Naive B cell (primary cell): ENCODE measurements around the gene ELF1. TPM values are rescaled to one million over a fixed set of nuclear protein-coding genes. Genes with fewer than 3 reads are reported as not detected.

Experiments used
- ATAC-seq, 2 donors: fragments of 150-1000 bp; cut with Tn5 transposase; 2 replicates each; pipeline ENCODE4 v1.10.0; 2021; ENCODE audit warnings: low read depth in 2 of 2, mild to moderate bottlenecking in 2 of 2, moderate library complexity in 2 of 2
- DNase-seq: peaks from one replicate; pipeline ENCODE4 v3.0.0; 2022
- H3K27ac Mint-ChIP-seq, 6 donors: one replicate each; pipeline ENCODE4 v1.8.0; 2020 to 2022; ENCODE audit warnings: mild to moderate bottlenecking in 6 of 6, mixed read lengths in 6 of 6, moderate library complexity in 5 of 6, inconsistent platforms in 2 of 6
- H3K27me3 Mint-ChIP-seq, 3 donors: one replicate each; pipeline ENCODE4 v1.8.0; 2021 to 2022; ENCODE audit warnings: mixed read lengths in 3 of 3, mild to moderate bottlenecking in 1 of 3
- H3K36me3 Mint-ChIP-seq, 2 donors: one replicate each; pipeline ENCODE4 v1.8.0; 2020 to 2022; ENCODE audit warnings: mixed read lengths in 2 of 2, inconsistent platforms in 1 of 2, mild to moderate bottlenecking in 1 of 2
- H3K4me1 Mint-ChIP-seq, 3 donors: one replicate each; pipeline ENCODE4 v1.8.0; 2020 to 2022; ENCODE audit warnings: mixed read lengths in 3 of 3, inconsistent platforms in 1 of 3, mild to moderate bottlenecking in 1 of 3, moderate library complexity in 1 of 3
- H3K4me3 Mint-ChIP-seq, 8 donors: one replicate each; pipeline ENCODE4 v1.8.0; 2020 to 2022; ENCODE audit warnings: mild to moderate bottlenecking in 8 of 8, mixed read lengths in 8 of 8, moderate library complexity in 8 of 8, inconsistent platforms in 2 of 8
- H3K9me3 Mint-ChIP-seq, 7 donors: one replicate each; pipeline ENCODE4 v1.8.0; 2020 to 2022; ENCODE audit warnings: mixed read lengths in 7 of 7, mild to moderate bottlenecking in 5 of 7, inconsistent platforms in 2 of 7, moderate library complexity in 1 of 7
- polyA plus RNA-seq, 6 donors: library from polyadenylated mRNA; unstranded; fragments of 300-500 nt; fragmentation: Illumina TruSeq; gene quantifications; one replicate each; pipeline ENCODE4 v1.2.3, GENCODE V29; 2021; ENCODE audit warnings: low read depth in 6 of 6

The ELF1 gene
- polyA plus RNA-seq, 6 donors from 2014 or later = 127 to 183 (median 144) TPM

GRCh38 chr13:41034382-41034781 is 15.3 kb upstream of the ELF1 start:
- Mint-ChIP-seq H3K36me3 (peaks cover 0 to 6% of the 10 kb centered on the region in 2 donors), H3K27me3 (no peaks in the 10 kb centered on the region), H3K4me3 (no peak overlapping the region), H3K4me1 (peaks cover 16 to 23% (median 21%) of the 10 kb centered on the region in 3 donors), H3K9me3 (no peaks in the 10 kb centered on the region), H3K27ac (peak overlapping the region in 1 of 6 donors; percentile 2)
- DNase-seq = no peak
- ATAC-seq = no peak

GRCh38 chr13:41032691-41033376 is 13.7 kb upstream of the ELF1 start:
- no peak overlapping the region for H3K4me3 Mint-ChIP-seq

GRCh38 chr13:41029629-41030028 is 10.5 kb upstream of the ELF1 start:
- DNase-seq = no peak
- Mint-ChIP-seq H3K27me3 (no peaks in the 10 kb centered on the region), H3K4me1 (peaks cover 21 to 28% (median 24%) of the 10 kb centered on the region in 3 donors), H3K36me3 (peaks cover 0 to 6% of the 10 kb centered on the region in 2 donors), H3K9me3 (no peaks in the 10 kb centered on the region), H3K27ac (no peak overlapping the region), H3K4me3 (no peak overlapping the region)
- ATAC-seq = no peak

More at GRCh38 chr13:41032691-41033376, 13.7 kb upstream of the ELF1 start:
- no peaks in the 10 kb centered on the region for H3K9me3 Mint-ChIP-seq
- no peak for DNase-seq
- peaks cover 0 to 6% of the 10 kb centered on the region in 2 donors for H3K36me3 Mint-ChIP-seq
- peak overlapping the region in 2 of 6 donors; percentile 49 to 73 for H3K27ac Mint-ChIP-seq
- peaks cover 16 to 23% (median 21%) of the 10 kb centered on the region in 3 donors for H3K4me1 Mint-ChIP-seq
- peak; percentile 48 to 64 for ATAC-seq
- no peaks in the 10 kb centered on the region for H3K27me3 Mint-ChIP-seq

GRCh38 chr13:41028051-41028450 is 8.9 kb upstream of the ELF1 start:
- H3K4me1 Mint-ChIP-seq = peaks cover 17 to 26% (median 20%) of the 10 kb centered on the region in 3 donors
- ATAC-seq (no peak), DNase-seq (no peak)
- H3K27me3 Mint-ChIP-seq = no peaks in the 10 kb centered on the region
- H3K36me3 Mint-ChIP-seq = peaks cover 0 to 6% of the 10 kb centered on the region in 2 donors
- no peaks in the 10 kb centered on the region for H3K9me3 Mint-ChIP-seq
- H3K27ac Mint-ChIP-seq = no peak overlapping the region
- no peak overlapping the region for H3K4me3 Mint-ChIP-seq

GRCh38 chr13:41026788-41027187 is 7.7 kb upstream of the ELF1 start:
- Mint-ChIP-seq H3K36me3 (peaks cover 0 to 6% of the 10 kb centered on the region in 2 donors), H3K4me3 (no peak overlapping the region), H3K9me3 (no peaks in the 10 kb centered on the region), H3K27ac (peak overlapping the region in 2 of 6 donors; percentile 47 to 58), H3K27me3 (no peaks in the 10 kb centered on the region), H3K4me1 (peaks cover 17 to 28% (median 21%) of the 10 kb centered on the region in 3 donors)
- DNase-seq = no peak
- ATAC-seq = no peak

GRCh38 chr13:41025518-41025917 is 6.4 kb upstream of the ELF1 start:
- DNase-seq = no peak
- no peak for ATAC-seq
- peaks cover 17 to 35% (median 24%) of the 10 kb centered on the region in 3 donors for H3K4me1 Mint-ChIP-seq
- no peak overlapping the region for H3K4me3 Mint-ChIP-seq
- H3K36me3 Mint-ChIP-seq = peaks cover 0 to 6% of the 10 kb centered on the region in 2 donors
- no peaks in the 10 kb centered on the region for H3K9me3 Mint-ChIP-seq
- no peaks in the 10 kb centered on the region for H3K27me3 Mint-ChIP-seq
- peak overlapping the region in 4 of 6 donors; percentile 21 to 85 (median 50) for H3K27ac Mint-ChIP-seq

- ATAC-seq = no peak
- peak overlapping the region in 4 of 6 donors; percentile 97 to 99 (median 98) for H3K27ac Mint-ChIP-seq
These were observed 647 bp upstream of the ELF1 start for GRCh38 chr13:41019578-41020347.

GRCh38 chr13:41018602-41018948 is 541 bp downstream of the ELF1 start:
- Mint-ChIP-seq H3K27me3 (no peaks in the 10 kb centered on the region), H3K36me3 (peaks cover 0 to 4% of the 10 kb centered on the region in 2 donors), H3K4me1 (peaks cover 38 to 44% (median 39%) of the 10 kb centered on the region in 3 donors), H3K27ac (peak overlapping the region; percentile 94 to 99 (median 98)), H3K4me3 (peak overlapping the region; percentile 81 to 97 (median 92)), H3K9me3 (no peaks in the 10 kb centered on the region)
- DNase-seq (no peak), ATAC-seq (no peak)

More at GRCh38 chr13:41019578-41020347, 647 bp upstream of the ELF1 start:
- H3K4me3 Mint-ChIP-seq = peak overlapping the region in 6 of 8 donors; percentile 30 to 95 (median 90)
- H3K9me3 Mint-ChIP-seq = no peaks in the 10 kb centered on the region
- no peak for DNase-seq
- no peaks in the 10 kb centered on the region for H3K27me3 Mint-ChIP-seq
- H3K36me3 Mint-ChIP-seq = peaks cover 0 to 4% of the 10 kb centered on the region in 2 donors
- peaks cover 33 to 39% (median 35%) of the 10 kb centered on the region in 3 donors for H3K4me1 Mint-ChIP-seq

GRCh38 chr13:41017817-41018601 is 1.1 kb downstream of the ELF1 start:
- peaks cover 0 to 4% of the 10 kb centered on the region in 2 donors for H3K36me3 Mint-ChIP-seq
- ATAC-seq (no peak), DNase-seq (no peak)
- no peaks in the 10 kb centered on the region for H3K9me3 Mint-ChIP-seq
- H3K4me3 Mint-ChIP-seq = peak overlapping the region; percentile 89 to 97 (median 92)
- H3K27me3 Mint-ChIP-seq = no peaks in the 10 kb centered on the region
- peak overlapping the region; percentile 89 to 99 (median 98) for H3K27ac Mint-ChIP-seq
- peaks cover 42 to 48% (median 42%) of the 10 kb centered on the region in 3 donors for H3K4me1 Mint-ChIP-seq

GRCh38 chr13:41017159-41017558 is 2.0 kb downstream of the ELF1 start:
- peak overlapping the region; percentile 89 to 97 (median 92) for H3K4me3 Mint-ChIP-seq
- peak; percentile 28 for DNase-seq
- peaks cover 43 to 49% (median 48%) of the 10 kb centered on the region in 3 donors for H3K4me1 Mint-ChIP-seq

GRCh38 chr13:41015920-41016319 is 3.2 kb downstream of the ELF1 start:
- Mint-ChIP-seq H3K4me1 (peaks cover 45 to 60% (median 52%) of the 10 kb centered on the region in 3 donors), H3K9me3 (no peaks in the 10 kb centered on the region), H3K4me3 (peak overlapping the region; percentile 84 to 94 (median 90)), H3K27ac (peak overlapping the region; percentile 87 to 99 (median 92)), H3K27me3 (no peaks in the 10 kb centered on the region), H3K36me3 (peaks cover 0 to 4% of the 10 kb centered on the region in 2 donors)
- DNase-seq (no peak), ATAC-seq (no peak)

More at GRCh38 chr13:41017159-41017558, 2.0 kb downstream of the ELF1 start:
- peak overlapping the region; percentile 89 to 99 (median 98) for H3K27ac Mint-ChIP-seq
- ATAC-seq = peak; percentile 32 to 40
- H3K27me3 Mint-ChIP-seq = no peaks in the 10 kb centered on the region
- H3K9me3 Mint-ChIP-seq = no peaks in the 10 kb centered on the region
- peaks cover 0 to 4% of the 10 kb centered on the region in 2 donors for H3K36me3 Mint-ChIP-seq

- DNase-seq (no peak), ATAC-seq (no peak)
- Mint-ChIP-seq H3K4me3 (peak overlapping the region; percentile 51 to 94 (median 89)), H3K27me3 (no peaks in the 10 kb centered on the region), H3K27ac (peak overlapping the region in 5 of 6 donors; percentile 0 to 99 (median 72)), H3K36me3 (peaks cover 0 to 4% of the 10 kb centered on the region in 2 donors), H3K4me1 (peaks cover 49 to 66% (median 53%) of the 10 kb centered on the region in 3 donors), H3K9me3 (no peaks in the 10 kb centered on the region)
These were observed 5.3 kb downstream of the ELF1 start for GRCh38 chr13:41013835-41014234.

GRCh38 chr13:41012536-41012935 is 6.6 kb downstream of the ELF1 start:
- peak overlapping the region in 4 of 8 donors; percentile 12 to 62 (median 35) for H3K4me3 Mint-ChIP-seq
- H3K36me3 Mint-ChIP-seq = peaks cover 0 to 4% of the 10 kb centered on the region in 2 donors
- peaks cover 58 to 79% (median 59%) of the 10 kb centered on the region in 3 donors for H3K4me1 Mint-ChIP-seq
- DNase-seq = no peak
- H3K27me3 Mint-ChIP-seq = no peaks in the 10 kb centered on the region
- ATAC-seq = no peak
- peaks cover 0 to 1% (median 0%) of the 10 kb centered on the region in 7 donors for H3K9me3 Mint-ChIP-seq
- peak overlapping the region in 3 of 6 donors; percentile 23 to 69 (median 57) for H3K27ac Mint-ChIP-seq
